Upper lobe of left lung (tissue), 6 donors: Measurements from ENCODE around the gene CTNNB1. TPM values are rescaled to one million over a fixed set of nuclear protein-coding genes. Genes with fewer than 3 reads are reported as not detected.

Experiments
- ATAC-seq, 2 donors: fragments of 200-7000 bp; cut with Tn5 transposase; one replicate each; pipeline ENCODE4 v1.9.1; 2022; ENCODE audit warnings: mild to moderate bottlenecking in 2 of 2, moderate library complexity in 2 of 2; ENCODE audit not compliant: low FRiP score in 2 of 2
- DNase-seq, 2 donors: peaks; one replicate each; pipeline ENCODE4 v3.0.0-alpha.2; 2019 to 2020
- H3K27ac ChIP-seq, 4 donors: fragments of 200-600 bp; sonication (generic); one replicate each; pipeline ENCODE4 v1.5.1; 2016 to 2019
- H3K27me3 ChIP-seq, 4 donors: fragments of 200-600 bp; sonication (generic); one replicate each; pipeline ENCODE4 v1.5.1; 2017 to 2019
- H3K36me3 ChIP-seq, 4 donors: fragments of 200-600 bp; sonication (generic); one replicate each; pipeline ENCODE4 v1.5.1; 2016 to 2019
- H3K4me1 ChIP-seq, 4 donors: fragments of 200-600 bp; sonication (generic); one replicate each; pipeline ENCODE4 v1.5.1; 2018 to 2019
- H3K4me3 ChIP-seq, 4 donors: fragments of 200-600 bp; sonication (generic); one replicate each; pipeline ENCODE4 v1.5.1; 2017 to 2019; ENCODE audit warnings: mild to moderate bottlenecking in 2 of 4, moderate library complexity in 1 of 4
- H3K9me3 ChIP-seq, 4 donors: fragments of 200-600 bp; sonication (generic); one replicate each; pipeline ENCODE4 v1.5.1; 2018 to 2019
- CTCF ChIP-seq, 6 experiments: fragments of 450-650 bp in 4 of 6; fragments of 200-600 bp in 2 of 6; sonication (generic) in 2 of 6; IDR thresholded peaks; one replicate each; pipeline ENCODE4 v1.5.1; 2016 to 2019; ENCODE audit warnings: antibody characterized with exemption in 6 of 6
- EP300 ChIP-seq, 4 donors: sonication (generic); formaldehyde crosslinking; IDR thresholded peaks; one replicate each; pipeline ENCODE4 v1.5.1; 2017; ENCODE audit warnings: antibody characterized with exemption in 4 of 4, control low read depth in 2 of 4
- POLR2A ChIP-seq, 4 donors: fragments of 450-650 bp; IDR thresholded peaks; one replicate each; pipeline ENCODE4 v1.5.1; 2016 to 2017; ENCODE audit warnings: antibody characterized with exemption in 4 of 4, mild to moderate bottlenecking in 2 of 4
- POLR2AphosphoS5 ChIP-seq, 2 donors: sonication (generic); formaldehyde crosslinking; IDR thresholded peaks; one replicate each; pipeline ENCODE4 v1.5.1; 2017; ENCODE audit warnings: antibody characterized with exemption in 2 of 2
- WGBS, 2 donors: methylation state at CpG; one replicate each; pipeline ENCODE4 v1.1.5; 2017 to 2018; 5-methylcytosine and 5-hydroxymethylcytosine counted together
- total RNA-seq, 6 donors: library from RNA; depleted of rRNA in 4 of 6; stranded (reverse); fragments of >200 nt in 4 of 6; gene quantifications; one replicate each; pipeline versions ENCODE4 v1.1.0 to v1.2.1, GENCODE V29; 2016 to 2021
- donor health status: DM: no; HTN: no; CAD: no; lungs with moderate emphysema.
- donor health status: DM: no; HTN: yes; CAD: no; lungs with severe emphysema.

Gene CTNNB1
- total RNA-seq, 6 donors from 2014 or later = 332 to 776 (median 412) TPM

- no peaks in the 10 kb centered on the region for H3K9me3 ChIP-seq
- H3K4me1 ChIP-seq = peaks cover 65 to 88% (median 76%) of the 10 kb centered on the region in 4 donors
- ATAC-seq (no peak), DNase-seq (no peak)
- peak overlapping the region in 1 of 4 donors; percentile 30 for H3K27ac ChIP-seq
- no peak for TF ChIP-seq CTCF (IDR thresholded peaks at IDR 0.05)
- TF ChIP-seq POLR2A (IDR thresholded peaks at IDR 0.05) = no peak
- H3K36me3 ChIP-seq = no peaks in the 10 kb centered on the region
- 67 to 71% methylated on average over 9 of the region's 9 CpGs for WGBS, 2 donors
- H3K4me3 ChIP-seq = no peak overlapping the region
- H3K27me3 ChIP-seq = no peaks in the 10 kb centered on the region
Measured at GRCh38 chr3:41205591-41205990, 6.3 kb downstream of the CTNNB1 start.

GRCh38 chr3:41207355-41207754 lies 8.1 kb downstream of the CTNNB1 start:
- H3K4me1 ChIP-seq = peaks cover 61 to 89% (median 68%) of the 10 kb centered on the region in 4 donors
- ATAC-seq = peak in 1 of 2 donors; percentile 30
- 21 to 31% methylated on average over 1 of the region's 1 CpG for WGBS, 2 donors

GRCh38 chr3:41208507-41209220 lies 9.4 kb downstream of the CTNNB1 start:
- Histone ChIP-seq H3K27ac (no peak overlapping the region), H3K36me3 (no peaks in the 10 kb centered on the region), H3K27me3 (no peaks in the 10 kb centered on the region), H3K9me3 (no peaks in the 10 kb centered on the region), H3K4me3 (no peak overlapping the region), H3K4me1 (peaks cover 55 to 89% (median 68%) of the 10 kb centered on the region in 4 donors)
- 56 to 61% methylated on average over 7 of the region's 7 CpGs for WGBS, 2 donors
- ATAC-seq (no peak), DNase-seq (no peak)
- TF ChIP-seq CTCF (IDR thresholded peaks at IDR 0.05) (no peak), POLR2A (IDR thresholded peaks at IDR 0.05) (no peak), EP300 (IDR thresholded peaks at IDR 0.05) (no peak), POLR2AphosphoS5 (IDR thresholded peaks at IDR 0.05) (no peak)

More at GRCh38 chr3:41207355-41207754, 8.1 kb downstream of the CTNNB1 start:
- H3K36me3 ChIP-seq = no peaks in the 10 kb centered on the region
- TF ChIP-seq POLR2AphosphoS5 (IDR thresholded peaks at IDR 0.05) (no peak), CTCF (IDR thresholded peaks at IDR 0.05) (no peak), POLR2A (IDR thresholded peaks at IDR 0.05) (no peak), EP300 (IDR thresholded peaks at IDR 0.05) (no peak)
- H3K27ac ChIP-seq = no peak overlapping the region
- no peaks in the 10 kb centered on the region for H3K27me3 ChIP-seq
- H3K9me3 ChIP-seq = no peaks in the 10 kb centered on the region
- no peak overlapping the region for H3K4me3 ChIP-seq
- DNase-seq = no peak

- TF ChIP-seq CTCF (IDR thresholded peaks at IDR 0.05) (no peak), EP300 (IDR thresholded peaks at IDR 0.05) (no peak), POLR2AphosphoS5 (IDR thresholded peaks at IDR 0.05) (no peak)
- no peak for DNase-seq
- no peaks in the 10 kb centered on the region for H3K27me3 ChIP-seq
- no peak overlapping the region for H3K4me3 ChIP-seq
- no peak overlapping the region for H3K27ac ChIP-seq
- H3K36me3 ChIP-seq = no peaks in the 10 kb centered on the region
- no peak for ATAC-seq
- peaks cover 47 to 88% (median 68%) of the 10 kb centered on the region in 4 donors for H3K4me1 ChIP-seq
- no peaks in the 10 kb centered on the region for H3K9me3 ChIP-seq
- WGBS, 2 donors = 88 to 92% methylated on average over 5 of the region's 5 CpGs
Measured at GRCh38 chr3:41209646-41210045, 10.3 kb downstream of the CTNNB1 start.

- DNase-seq = no peak
- Histone ChIP-seq H3K4me3 (no peak overlapping the region), H3K36me3 (no peaks in the 10 kb centered on the region), H3K4me1 (peaks cover 36 to 85% (median 64%) of the 10 kb centered on the region in 4 donors), H3K27me3 (no peaks in the 10 kb centered on the region), H3K9me3 (no peaks in the 10 kb centered on the region), H3K27ac (no peak overlapping the region)
- 84 to 94% methylated on average over 5 of the region's 5 CpGs for WGBS, 2 donors
- TF ChIP-seq POLR2A (IDR thresholded peaks at IDR 0.05) (no peak), EP300 (IDR thresholded peaks at IDR 0.05) (no peak), CTCF (IDR thresholded peaks at IDR 0.05) (no peak), POLR2AphosphoS5 (IDR thresholded peaks at IDR 0.05) (no peak)
- ATAC-seq = no peak
Measured at GRCh38 chr3:41210966-41211365, 11.7 kb downstream of the CTNNB1 start.
